ENCODE data around the gene UQCRHL. TPM values are rescaled to one million over a fixed set of nuclear protein-coding genes. Genes with fewer than 3 reads are reported as not detected.
A peak's percentile ranks its signal among the peaks of the same experiment; 100 is the strongest.
"Not testable (repeated sequence)": the region's sequence is repeated elsewhere in the genome, so short reads cannot be mapped to it uniquely, and the experiment has no call there.

Gene UQCRHL
- total and polyA plus RNA-seq, 4 donors: 1.2 to 4.6 (median 1.3) TPM

DNA sequence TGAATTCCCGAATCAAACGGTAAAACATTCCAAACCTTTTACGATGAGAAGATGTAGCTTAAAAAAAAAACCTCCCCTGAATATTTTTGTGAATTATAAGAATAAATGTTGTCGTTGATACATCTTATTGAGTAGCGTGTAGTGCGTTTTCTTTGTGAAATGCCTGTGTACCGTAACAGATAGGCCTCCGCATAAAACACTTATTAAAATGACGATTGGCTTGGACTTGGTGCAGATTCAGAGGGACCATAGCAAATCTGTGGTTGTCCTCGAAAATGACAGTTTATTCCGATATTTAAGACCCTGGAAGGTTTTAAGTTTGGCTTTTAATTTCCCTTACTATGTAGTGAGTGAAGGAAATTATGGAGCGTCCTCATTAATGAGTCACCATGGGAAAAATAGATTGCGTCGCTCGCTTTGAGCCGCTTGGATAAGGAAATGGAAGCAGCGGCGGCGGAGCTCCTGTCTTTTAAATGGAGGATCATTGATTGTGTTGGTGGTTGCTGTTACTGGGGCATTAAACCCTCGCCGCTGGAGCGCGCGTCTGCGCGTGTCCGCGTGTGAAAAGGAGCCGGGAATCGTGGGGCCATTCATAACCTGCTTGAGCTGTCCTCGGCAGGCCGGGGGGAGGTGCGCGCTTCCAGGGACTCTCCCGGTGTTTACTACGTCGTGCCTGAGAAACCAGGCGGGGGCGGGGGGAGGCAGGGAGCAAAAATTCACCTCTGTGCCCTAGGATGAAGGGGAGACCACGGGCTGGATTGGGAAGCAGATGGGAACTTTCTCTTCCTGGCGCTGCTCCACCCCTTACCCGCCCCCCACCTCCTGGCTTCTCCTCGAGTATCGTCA lies 41.7 kb upstream of the UQCRHL start:
- Histone ChIP-seq H3K4me3 (ENCODE audit: low read length in 2 of 2) (peak overlapping the region; percentile 72 to 85), H3K4me1 (ENCODE audit: control insufficient read depth in 1 of 2, insufficient read depth in 2 of 2, low read length in 2 of 2) (no peaks in the 10 kb centered on the region), H3K27me3 (ENCODE audit: control insufficient read depth in 1 of 2, insufficient read depth in 2 of 2, low read length in 1 of 2) (no peaks in the 10 kb centered on the region), H3K9me3 (ENCODE audit: control insufficient read depth, low read length) (no peaks in the 10 kb centered on the region), H3K36me3 (ENCODE audit: control insufficient read depth in 1 of 2, insufficient read depth in 2 of 2, low read length in 1 of 2) (no peaks in the 10 kb centered on the region), H3K27ac (ENCODE audit: low read depth in 1 of 2, low read length in 2 of 2) (peak overlapping the region; percentile 90 to 91)
- DNase-seq (peak; percentile 88 to 93), ATAC-seq (ENCODE audit: low FRiP score) (peak; percentile 65)
- intact Hi-C loops (cut with DNase I): loop anchor here (2.0 to 10.0 kb wide), 3 partner anchors 14 to 56 kb away; no protein-coding TSS in a partner anchor
- 0 to 1% methylated on average over 43 to 44 of the region's 44 CpGs for WGBS, 2 donors

DNA sequence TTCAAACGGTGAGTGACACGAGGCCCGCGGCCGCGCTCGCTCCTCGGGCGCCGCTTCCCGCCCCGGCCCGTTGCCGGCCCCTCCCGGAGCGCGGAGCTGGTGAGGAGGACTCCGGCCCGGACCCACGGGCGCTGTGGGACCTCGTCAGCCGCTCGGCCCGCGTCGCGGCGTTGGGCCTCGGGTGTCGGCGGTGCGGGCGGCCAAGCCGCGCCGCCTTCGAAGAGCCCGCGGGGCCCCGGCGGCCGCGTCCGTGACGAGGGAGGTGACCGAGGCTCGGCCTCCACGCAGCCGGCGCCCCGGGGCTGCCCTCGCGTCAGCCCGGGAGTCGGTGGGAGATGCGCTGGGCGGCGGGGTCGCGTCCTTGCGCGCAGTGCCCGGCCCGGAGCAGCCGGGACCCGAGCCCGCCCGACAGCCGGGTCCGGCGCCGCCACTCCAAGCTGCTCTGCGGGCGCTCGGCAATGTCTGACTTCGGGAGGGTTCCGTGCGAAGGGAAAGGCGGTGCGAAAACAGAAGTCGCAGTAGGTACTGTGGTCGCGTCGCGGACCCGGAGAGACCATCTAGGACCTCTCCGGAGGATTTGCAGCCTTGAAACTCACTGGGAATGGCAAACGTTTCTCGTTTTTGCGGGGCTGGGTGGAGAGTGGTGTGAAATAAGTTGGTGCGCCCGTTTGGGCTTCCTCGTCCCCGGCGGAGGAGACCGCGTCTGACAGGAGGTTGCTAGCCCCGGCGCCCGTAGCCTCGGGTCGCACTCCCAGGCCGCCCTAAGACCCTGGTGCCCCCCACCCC lies 40.9 kb upstream of the UQCRHL start:
- peak; percentile 60 to 85 for DNase-seq
- intact Hi-C loops (cut with DNase I): loop anchor here (2.0 to 10.0 kb wide), 3 partner anchors 14 to 56 kb away; no protein-coding TSS in a partner anchor
- Histone ChIP-seq H3K4me1 (ENCODE audit: control insufficient read depth in 1 of 2, insufficient read depth in 2 of 2, low read length in 2 of 2) (no peaks in the 10 kb centered on the region), H3K9me3 (ENCODE audit: control insufficient read depth, low read length) (no peaks in the 10 kb centered on the region), H3K27me3 (ENCODE audit: control insufficient read depth in 1 of 2, insufficient read depth in 2 of 2, low read length in 1 of 2) (no peaks in the 10 kb centered on the region), H3K4me3 (ENCODE audit: low read length in 2 of 2) (peak overlapping the region; percentile 72 to 85), H3K36me3 (ENCODE audit: control insufficient read depth in 1 of 2, insufficient read depth in 2 of 2, low read length in 1 of 2) (no peaks in the 10 kb centered on the region), H3K27ac (ENCODE audit: low read depth in 1 of 2, low read length in 2 of 2) (peak overlapping the region; percentile 90 to 91)
- WGBS, 2 donors: 0% methylated on average over 80 to 104 of the region's 104 CpGs
- peak; percentile 28 for ATAC-seq (ENCODE audit: low FRiP score)

DNA sequence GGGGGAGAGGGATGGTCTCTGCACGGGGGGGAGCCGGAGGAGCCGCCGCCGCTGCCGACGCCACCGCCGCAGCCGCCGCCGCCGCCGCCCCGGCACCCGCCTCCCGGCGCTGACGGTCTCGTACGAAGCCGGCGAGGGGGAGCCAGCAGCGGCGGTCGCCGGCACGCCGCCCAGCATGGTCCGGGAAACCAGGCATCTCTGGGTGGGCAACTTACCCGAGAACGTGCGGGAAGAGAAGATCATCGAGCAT lies 40.4 kb upstream of the UQCRHL start:
- DNase-seq (no peak), ATAC-seq (ENCODE audit: low FRiP score) (no peak)
- intact Hi-C loops (cut with DNase I): loop anchor here (2.0 to 10.0 kb wide), 3 partner anchors 13 to 57 kb away; no protein-coding TSS in a partner anchor
- no peaks in the 10 kb centered on the region for H3K27me3 ChIP-seq (ENCODE audit: control insufficient read depth in 1 of 2, insufficient read depth in 2 of 2, low read length in 1 of 2)
- 0% methylated on average over 1 to 34 of the region's 34 CpGs for WGBS, 2 donors
- no peaks in the 10 kb centered on the region for H3K9me3 ChIP-seq (ENCODE audit: control insufficient read depth, low read length)
- H3K36me3 ChIP-seq (ENCODE audit: control insufficient read depth in 1 of 2, insufficient read depth in 2 of 2, low read length in 1 of 2): no peaks in the 10 kb centered on the region
- no peaks in the 10 kb centered on the region for H3K4me1 ChIP-seq (ENCODE audit: control insufficient read depth in 1 of 2, insufficient read depth in 2 of 2, low read length in 2 of 2)
- H3K4me3 ChIP-seq (ENCODE audit: low read length in 2 of 2): peak overlapping the region; percentile 72 to 85
- peak overlapping the region; percentile 90 to 91 for H3K27ac ChIP-seq (ENCODE audit: low read depth in 1 of 2, low read length in 2 of 2)

DNA sequence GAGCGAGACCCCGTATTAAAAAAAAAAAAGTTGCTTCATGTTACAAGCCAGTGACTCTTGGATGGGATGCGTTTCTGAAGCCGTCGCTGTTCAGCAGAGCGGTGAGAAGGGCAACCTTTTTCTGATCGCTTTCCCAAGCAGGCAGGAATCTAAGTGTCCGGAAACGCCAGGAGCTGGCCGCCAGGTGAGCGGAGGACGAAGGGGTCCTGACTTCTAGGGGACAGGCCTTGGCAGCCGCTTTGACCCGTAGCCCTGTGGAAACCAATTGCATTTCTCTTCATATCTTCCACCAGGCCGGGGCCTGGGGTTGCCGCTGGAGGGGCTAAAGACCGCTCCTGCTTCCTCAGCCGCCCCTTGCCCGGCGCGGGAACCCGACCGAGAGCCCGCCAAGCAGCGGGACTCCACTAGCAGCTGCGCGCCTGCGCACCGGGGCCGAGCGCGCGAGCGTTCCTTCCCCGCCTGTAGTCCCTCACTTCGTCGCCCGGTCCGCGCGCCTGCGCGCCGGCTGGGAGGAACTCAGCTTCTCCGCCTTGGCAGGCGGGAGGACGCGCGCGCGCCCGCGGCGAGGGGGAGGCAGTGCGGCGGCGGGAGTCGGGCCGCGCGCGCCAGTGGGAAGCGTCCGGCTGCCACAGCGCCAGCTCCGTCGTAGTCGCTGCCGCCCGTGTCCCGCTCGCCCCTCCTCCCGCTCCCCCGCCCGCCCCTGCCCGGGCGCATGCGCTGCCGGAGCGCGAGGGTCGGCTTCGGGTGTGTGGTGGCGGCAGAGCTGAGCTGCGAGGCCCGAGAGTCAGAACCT lies 39.8 kb upstream of the UQCRHL start, which contains the start of gene SPEN:
SPEN (plus strand) TSS at position 608 of the 793 bp plus-strand sequence. CDS start 361 bp downstream, outside the sequence.
- ATAC-seq (ENCODE audit: low FRiP score): peak; percentile 95
- Histone ChIP-seq H3K27ac (ENCODE audit: low read depth in 1 of 2, low read length in 2 of 2) (peak within 1 kb of the TSS; percentile 90 to 93), H3K36me3 (ENCODE audit: control insufficient read depth in 1 of 2, insufficient read depth in 2 of 2, low read length in 1 of 2) (no peaks in the 10 kb centered on the region), H3K4me1 (ENCODE audit: control insufficient read depth in 1 of 2, insufficient read depth in 2 of 2, low read length in 2 of 2) (no peaks in the 10 kb centered on the region), H3K9me3 (ENCODE audit: control insufficient read depth, low read length) (no peaks in the 10 kb centered on the region), H3K27me3 (ENCODE audit: control insufficient read depth in 1 of 2, insufficient read depth in 2 of 2, low read length in 1 of 2) (no peaks in the 10 kb centered on the region), H3K4me3 (ENCODE audit: low read length in 2 of 2) (peak within 1 kb of the TSS; percentile 72 to 85)
- 0% methylated on average over 54 to 86 of the region's 86 CpGs for WGBS, 2 donors
- intact Hi-C loops (cut with DNase I): loop anchor here (5.0 to 10.0 kb wide), 2 partner anchors 35 to 58 kb away; no protein-coding TSS in a partner anchor
- DNase-seq: peak; percentile 99

DNA sequence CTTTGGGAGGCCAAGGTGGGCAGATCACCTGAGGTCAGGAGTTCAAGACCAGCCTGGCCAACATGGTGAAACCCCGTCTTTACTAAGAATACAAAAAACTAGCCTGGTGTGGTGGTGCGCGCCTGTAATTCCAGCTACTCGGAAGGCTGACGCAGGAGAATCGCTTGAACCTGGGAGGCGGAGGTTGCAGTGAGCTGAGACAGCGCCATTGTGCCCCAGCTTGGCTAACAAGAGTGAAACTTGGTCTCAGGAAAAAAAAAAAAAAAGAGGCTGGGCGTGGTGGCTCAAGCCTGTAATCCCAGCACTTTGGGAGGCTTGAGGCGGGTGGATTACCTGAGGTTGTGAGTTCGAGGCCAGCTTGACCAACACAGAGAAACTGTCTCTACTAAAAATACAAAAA lies 38.6 kb upstream of the UQCRHL start:
- WGBS, 2 donors: 97 to 99% methylated on average over 11 of the region's 11 CpGs
- intact Hi-C loops (cut with DNase I): loop anchor here (5.0 to 10.0 kb wide), 2 partner anchors 36 to 59 kb away; no protein-coding TSS in a partner anchor
- H3K4me3 ChIP-seq (ENCODE audit: low read length in 2 of 2): not testable (repeated sequence)

DNA sequence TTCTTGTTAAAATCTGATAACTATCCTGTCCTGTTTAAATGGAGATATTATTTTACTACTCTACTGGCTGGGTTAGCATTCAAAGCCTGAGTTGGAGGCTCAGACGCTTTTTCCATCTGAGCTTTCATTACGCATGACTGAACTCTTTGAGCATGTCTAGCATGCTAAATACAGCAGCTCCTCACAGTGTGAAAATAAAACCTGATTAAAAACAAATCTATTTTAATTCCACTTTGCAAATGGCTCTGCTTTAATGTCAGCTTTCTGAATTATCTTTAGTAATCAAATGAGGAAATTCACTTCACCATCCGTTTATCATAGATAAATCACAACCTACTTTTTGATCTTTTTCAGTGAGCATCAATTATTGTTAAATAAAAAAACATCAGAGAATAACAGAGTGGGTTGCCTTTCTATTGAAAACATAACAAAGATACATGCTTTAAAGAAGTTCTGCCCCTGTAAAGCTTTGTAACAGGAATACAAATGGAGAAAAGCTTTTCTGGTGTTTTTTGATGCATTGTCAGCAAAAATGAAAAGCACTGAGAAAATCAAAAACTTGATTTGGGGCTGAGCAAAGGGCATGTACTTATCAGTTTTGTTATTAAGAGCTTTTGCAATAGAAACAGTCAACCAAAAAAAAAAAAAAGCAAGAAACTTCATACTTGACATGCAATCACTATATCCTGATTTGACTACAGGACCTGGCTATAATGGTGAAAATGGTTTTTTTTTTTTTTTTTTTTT lies 36.5 kb upstream of the UQCRHL start:
- Histone ChIP-seq H3K4me3 (ENCODE audit: low read length in 2 of 2) (no peak overlapping the region), H3K4me1 (ENCODE audit: control insufficient read depth in 1 of 2, insufficient read depth in 2 of 2, low read length in 2 of 2) (no peaks in the 10 kb centered on the region), H3K27me3 (ENCODE audit: control insufficient read depth in 1 of 2, insufficient read depth in 2 of 2, low read length in 1 of 2) (no peaks in the 10 kb centered on the region), H3K9me3 (ENCODE audit: control insufficient read depth, low read length) (no peaks in the 10 kb centered on the region), H3K27ac (ENCODE audit: low read depth in 1 of 2, low read length in 2 of 2) (no peak overlapping the region), H3K36me3 (ENCODE audit: control insufficient read depth in 1 of 2, insufficient read depth in 2 of 2, low read length in 1 of 2) (no peaks in the 10 kb centered on the region)
- ATAC-seq (ENCODE audit: low FRiP score) (no peak), DNase-seq (no peak)
- intact Hi-C loops (cut with DNase I): loop anchor here in 1 of 2 donors (10.0 kb wide), 1 partner anchor 61 kb away; no protein-coding TSS in a partner anchor
- 3 to 7% methylated on average over 3 of the region's 3 CpGs for WGBS, 2 donors

More for the DNA sequence above, 38.6 kb upstream of the UQCRHL start:
- H3K27ac ChIP-seq (ENCODE audit: low read depth in 1 of 2, low read length in 2 of 2); H3K27me3 ChIP-seq (ENCODE audit: control insufficient read depth in 1 of 2, insufficient read depth in 2 of 2, low read length in 1 of 2); DNase-seq; H3K9me3 ChIP-seq (ENCODE audit: control insufficient read depth, low read length); H3K4me1 ChIP-seq (ENCODE audit: control insufficient read depth in 1 of 2, insufficient read depth in 2 of 2, low read length in 2 of 2); H3K36me3 ChIP-seq (ENCODE audit: control insufficient read depth in 1 of 2, insufficient read depth in 2 of 2, low read length in 1 of 2); ATAC-seq (ENCODE audit: low FRiP score): not testable (repeated sequence)

DNA sequence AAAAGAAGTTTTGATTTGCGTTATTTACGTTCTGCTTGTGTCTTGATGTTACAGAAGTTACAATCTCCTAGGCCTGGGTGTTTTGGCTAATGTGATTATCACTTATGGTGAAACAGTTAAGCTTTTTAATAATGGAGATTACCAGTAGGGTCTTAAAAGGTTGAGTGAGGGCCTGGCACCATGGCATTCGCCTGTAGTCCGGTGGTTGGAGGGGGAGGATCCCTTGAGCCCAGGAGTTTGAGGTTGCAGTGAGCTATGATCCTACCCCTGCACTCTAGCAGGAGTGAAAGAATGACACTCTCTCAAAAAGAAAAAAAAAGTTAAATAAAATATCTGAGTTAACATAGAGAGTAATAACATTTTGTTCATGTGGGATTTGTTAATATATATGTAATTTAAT lies 31.3 kb upstream of the UQCRHL start:
- H3K4me1 ChIP-seq (ENCODE audit: control insufficient read depth in 1 of 2, insufficient read depth in 2 of 2, low read length in 2 of 2): no peaks in the 10 kb centered on the region
- ATAC-seq (ENCODE audit: low FRiP score) (no peak), DNase-seq (no peak)
- 84 to 88% methylated on average over 4 of the region's 4 CpGs for WGBS, 2 donors
- intact Hi-C loops (cut with DNase I): no loop called here
- no peak overlapping the region for H3K4me3 ChIP-seq (ENCODE audit: low read length in 2 of 2)
- H3K27me3 ChIP-seq (ENCODE audit: control insufficient read depth in 1 of 2, insufficient read depth in 2 of 2, low read length in 1 of 2): no peaks in the 10 kb centered on the region
- no peaks in the 10 kb centered on the region for H3K36me3 ChIP-seq (ENCODE audit: control insufficient read depth in 1 of 2, insufficient read depth in 2 of 2, low read length in 1 of 2)
- H3K27ac ChIP-seq (ENCODE audit: low read depth in 1 of 2, low read length in 2 of 2): no peak overlapping the region
- H3K9me3 ChIP-seq (ENCODE audit: control insufficient read depth, low read length): no peaks in the 10 kb centered on the region

Data from aorta (tissue), 5 donors.